GM12892 (cell line): ENCODE data around the gene ARPC4.

ENCODE experiments used
- DNase-seq: peaks from one replicate; pipeline ENCODE4 v3.0.0; 2011; ENCODE audit not compliant: insufficient read length
- FAIRE-seq: peaks from 2 replicates; lab custom pipeline; 2011; peaks lifted over from hg19 to GRCh38; lab: Jason Lieb, UNC
- POLR2A ChIP-seq: IDR thresholded peaks from 2 replicates; pipeline ENCODE4 v1.6.1; 2011; ENCODE audit warnings: low read depth, low read length, control low read depth
- POLR2AphosphoS5 ChIP-seq: IDR thresholded peaks from 2 replicates; pipeline ENCODE4 v1.6.1; 2011; ENCODE audit warnings: low read depth, low read length, control low read depth
- TAF1 ChIP-seq: IDR thresholded peaks from 2 replicates; pipeline ENCODE4 v1.6.1; 2011; ENCODE audit warnings: low read depth, mild to moderate bottlenecking, control low read depth, low read length, borderline replicate concordance

Gene ARPC4

DNA sequence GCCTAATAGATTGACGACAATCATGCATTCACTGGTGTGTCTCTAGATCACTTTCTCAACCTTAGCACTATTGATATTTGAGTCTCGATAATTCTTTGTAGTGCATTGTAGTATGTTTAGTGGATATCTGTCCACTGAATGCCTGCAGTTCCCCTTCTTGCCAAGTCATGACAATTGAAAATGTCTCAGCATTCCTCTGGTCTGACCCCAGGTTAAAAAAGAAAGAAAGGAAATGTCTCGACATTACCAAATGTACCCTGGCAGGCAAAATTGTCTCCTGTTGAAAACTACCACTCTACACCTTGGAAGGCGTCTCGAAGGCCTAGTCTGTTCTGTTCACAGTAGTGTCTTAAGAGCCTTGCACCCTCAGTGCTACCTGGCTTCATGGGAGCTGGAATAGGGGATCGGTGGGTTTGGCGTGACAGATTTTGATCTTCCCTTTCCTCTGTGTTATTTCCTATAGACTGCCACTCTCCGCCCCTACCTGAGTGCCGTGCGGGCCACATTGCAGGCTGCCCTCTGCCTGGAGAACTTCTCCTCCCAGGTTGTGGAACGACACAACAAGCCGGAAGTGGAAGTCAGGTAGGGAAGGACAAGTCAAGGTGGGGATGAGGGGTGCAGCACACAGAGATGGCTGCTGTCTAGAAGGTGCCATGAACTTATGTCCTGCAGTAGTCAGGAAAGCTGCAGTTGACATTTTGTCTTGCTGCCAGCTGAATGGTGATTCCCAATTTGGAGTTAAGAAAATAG lies 4.5 kb downstream of the ARPC4 start:
- no peak for FAIRE-seq
- TF ChIP-seq POLR2A (peak; percentile 23; the same call in 1 of the 2 replicates), TAF1 (no peak)
- no peak for DNase-seq

- TF ChIP-seq TAF1 (no peak), POLR2A (no peak), POLR2AphosphoS5 (no peak)
- no peak for DNase-seq
- no peak for FAIRE-seq
These were observed 7.6 kb downstream of the ARPC4 start for GRCh38 chr3:9800529-9800928.

DNA sequence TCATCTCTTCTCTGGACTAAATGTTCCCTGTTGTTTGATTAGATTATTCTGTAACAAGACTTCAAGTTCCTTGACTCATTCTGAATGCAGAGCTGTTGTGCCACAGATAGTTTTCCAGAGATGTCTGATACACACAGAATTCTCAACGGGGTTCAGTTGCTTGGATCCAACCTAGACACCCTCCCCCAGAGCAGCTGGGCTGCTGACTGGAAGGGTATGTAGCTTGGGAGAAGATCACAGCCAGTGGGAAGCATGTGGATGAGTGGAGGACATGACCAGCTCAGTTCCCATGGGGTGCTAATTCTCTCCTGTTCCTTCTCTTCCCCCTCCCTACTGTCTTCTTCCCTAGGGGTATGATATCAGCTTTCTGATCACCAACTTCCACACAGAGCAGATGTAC lies 10.6 kb downstream of the ARPC4 start:
- no peak for FAIRE-seq

DNA sequence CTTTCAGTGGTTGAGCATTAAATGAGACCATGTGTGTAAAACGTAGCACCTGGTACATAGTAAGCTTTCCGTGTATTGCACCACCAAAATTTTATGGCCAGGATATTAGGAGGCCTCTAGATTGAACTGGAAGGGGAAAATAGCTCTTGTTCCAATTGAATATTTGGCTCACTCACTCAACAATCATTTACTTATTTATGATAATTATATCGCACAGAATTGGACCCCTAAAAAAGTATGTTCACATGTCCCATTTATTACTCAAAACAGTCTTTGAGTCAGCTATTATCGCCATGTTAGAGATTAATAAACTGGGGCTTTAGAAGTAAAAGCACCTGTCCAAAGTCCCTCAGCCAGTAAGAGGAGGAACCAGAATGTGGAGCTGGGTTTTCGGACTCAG lies 12.1 kb downstream of the ARPC4 start:
- TF ChIP-seq POLR2AphosphoS5 (no peak), POLR2A (no peak), TAF1 (no peak)
- no peak for DNase-seq
- FAIRE-seq: no peak

More for the DNA sequence above, 10.6 kb downstream of the ARPC4 start:
- no peak for DNase-seq
- no peak for TF ChIP-seq TAF1
- peak; percentile 6; the same call in 1 of the 2 replicates for TF ChIP-seq POLR2AphosphoS5
- TF ChIP-seq POLR2A: 0 out of 2 replicates have a peak, but pooled peaks have one; percentile 13

DNA sequence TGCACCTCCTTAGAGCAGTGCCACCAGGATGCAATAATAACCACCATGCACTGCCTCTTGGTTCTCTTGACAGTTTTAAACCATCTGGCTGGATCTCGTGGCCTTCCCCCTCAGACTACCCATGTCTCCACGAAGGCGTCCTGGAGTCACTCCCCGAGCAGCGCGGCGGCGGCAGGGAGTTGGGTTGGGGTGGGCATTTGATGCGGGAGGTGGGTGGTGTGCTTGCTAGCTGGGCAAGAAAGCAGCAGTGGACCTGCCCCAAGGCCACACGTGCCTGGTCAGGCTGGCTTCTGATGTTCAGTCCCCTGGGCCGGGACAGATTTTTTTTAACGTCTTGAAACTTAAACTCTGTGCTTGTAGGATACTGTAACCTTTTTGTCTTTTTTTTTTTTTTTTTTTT lies 13.3 kb downstream of the ARPC4 start:
- DNase-seq (no peak), FAIRE-seq (no peak)
- TF ChIP-seq POLR2A: no peak
- no peak for TF ChIP-seq POLR2AphosphoS5
- TF ChIP-seq TAF1: no peak

DNA sequence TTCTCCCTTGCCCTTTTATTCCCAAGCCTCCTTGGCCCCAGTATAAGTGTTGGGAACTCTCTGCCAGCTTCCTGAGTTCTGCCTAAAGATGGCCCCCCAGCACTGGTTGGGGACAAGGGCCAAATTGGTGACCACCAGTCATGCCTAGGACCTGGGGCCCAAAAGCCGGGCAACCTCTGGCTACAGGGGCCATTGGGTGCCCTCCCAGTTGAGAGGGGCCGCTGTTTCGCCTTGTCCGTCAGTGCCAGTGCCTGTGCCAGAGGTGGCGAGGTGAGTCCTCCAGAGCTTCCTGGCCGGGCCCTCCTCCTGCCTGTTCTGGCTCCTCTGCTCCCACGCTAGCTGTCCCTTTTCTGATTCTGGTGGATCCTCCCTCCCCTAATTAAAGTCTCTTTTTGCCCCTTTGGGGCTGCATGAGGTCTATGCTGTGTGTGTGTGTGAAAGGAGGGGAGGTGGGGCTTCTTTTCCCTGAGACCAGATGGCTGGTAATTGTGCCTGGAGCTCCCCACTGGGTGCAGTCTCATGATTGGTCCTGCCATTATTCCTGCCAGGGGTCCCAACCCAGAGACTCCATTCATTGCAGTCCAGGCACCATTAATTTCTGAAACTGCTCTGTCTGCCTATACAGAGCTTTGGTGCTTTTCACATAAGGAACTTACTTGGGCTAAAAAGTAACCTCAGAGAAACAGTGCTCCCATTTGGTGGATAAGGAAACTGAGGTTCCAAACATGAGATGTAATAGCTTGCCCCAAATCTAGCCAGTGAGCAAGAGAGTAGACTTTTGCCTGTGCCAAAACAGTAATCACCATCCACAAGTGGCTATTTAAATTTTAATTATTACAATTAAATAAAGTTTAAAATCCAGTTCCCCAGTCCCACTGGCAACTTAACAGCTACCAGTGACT lies 14.1 kb downstream of the ARPC4 start:
- FAIRE-seq (no peak), DNase-seq (no peak)
- TF ChIP-seq POLR2AphosphoS5 (peak; percentile 9; the same call in 1 of the 2 replicates), TAF1 (no peak)

DNA sequence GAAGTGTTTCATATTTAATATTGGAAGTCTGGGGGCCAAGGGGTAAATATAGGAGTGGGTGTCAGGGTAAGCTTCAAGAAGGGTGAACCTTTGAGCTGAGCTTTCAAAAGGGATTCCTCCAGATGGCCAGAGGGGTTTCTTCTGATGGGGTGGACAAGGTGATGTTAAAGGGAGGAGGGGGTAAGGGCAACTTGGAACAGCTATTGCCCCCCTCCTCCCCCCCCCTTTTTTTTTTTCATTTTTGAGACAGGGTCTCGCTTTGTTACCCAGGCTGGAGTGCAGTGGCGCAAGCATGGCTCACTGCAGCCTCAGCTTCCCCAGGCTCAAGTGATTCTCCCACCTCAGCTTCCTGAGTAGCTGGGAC lies 15.1 kb downstream of the ARPC4 start:
- no peak for FAIRE-seq
- TF ChIP-seq POLR2A (no peak), POLR2AphosphoS5 (no peak), TAF1 (no peak)
- DNase-seq: no peak

- peak; percentile 57 for FAIRE-seq
- DNase-seq: no peak
- TF ChIP-seq POLR2A (no peak), POLR2AphosphoS5 (peak; percentile 66; the same call in 1 of the 2 replicates)
These were observed 15.6 kb downstream of the ARPC4 start for GRCh38 chr3:9808345-9809037.

DNA sequence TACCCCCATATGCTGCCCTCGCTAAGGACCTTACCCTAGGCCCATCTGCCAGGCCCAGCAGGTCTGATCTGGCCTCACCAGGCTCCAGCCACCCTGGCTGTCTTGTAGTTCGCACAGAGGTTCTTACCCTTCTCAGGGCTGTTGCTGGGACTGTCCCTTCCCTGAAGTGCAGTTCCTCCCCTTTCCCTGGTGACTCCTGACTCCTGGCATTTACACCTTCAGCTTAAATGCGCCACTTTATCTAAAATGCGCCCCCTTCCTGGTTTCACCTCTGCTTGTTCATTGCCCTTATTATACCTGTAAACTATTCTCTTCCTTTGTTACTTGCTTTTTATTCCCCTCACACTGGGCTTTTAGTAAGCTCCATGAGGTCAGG lies 16.3 kb downstream of the ARPC4 start:
- DNase-seq: no peak
- no peak for TF ChIP-seq TAF1
- no peak; the same call in 1 of the 2 replicates for TF ChIP-seq POLR2A
- no peak; the same call in 1 of the 2 replicates for TF ChIP-seq POLR2AphosphoS5
- FAIRE-seq: peak; percentile 27

GRCh38 chr3:9809615-9810432 lies 16.9 kb downstream of the ARPC4 start, which contains the start of gene TTLL3:
Gene TTLL3 (plus strand): TSS chr3:9810262. CDS start chr3:9810662, 400 bp downstream.
- FAIRE-seq (peak; percentile 70), DNase-seq (peak; percentile 57)

More at GRCh38 chr3:9809615-9810432, 16.9 kb downstream of the ARPC4 start, which contains the start of gene TTLL3:
- no peak; the same call in none of the 2 replicates for TF ChIP-seq POLR2AphosphoS5
- peak; percentile 80 for TF ChIP-seq POLR2A
